ENCODE measurements around the gene C6orf52.

C6orf52 gene

DNA sequence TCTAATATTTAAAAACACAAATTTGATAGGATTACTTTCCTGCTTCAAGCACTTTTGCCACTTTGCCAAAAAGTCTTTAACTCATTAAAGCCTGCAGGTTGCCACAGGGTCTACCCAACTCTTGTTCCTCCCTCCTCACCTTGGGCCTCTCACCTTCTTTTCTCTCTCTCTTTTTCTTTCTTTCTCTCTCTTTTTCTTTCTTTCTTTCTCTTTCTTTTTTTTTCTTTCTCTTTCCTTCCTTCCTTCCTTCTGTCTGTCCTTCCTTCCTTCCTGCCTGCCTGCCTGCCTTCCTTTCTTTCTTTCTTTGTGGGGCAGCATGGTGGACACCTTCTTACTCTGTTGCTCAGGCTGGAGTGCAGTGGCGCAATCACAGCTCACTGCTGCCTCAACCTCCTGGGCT is 50.2 kb downstream of the C6orf52 start:
- no peak for DNase-seq (ENCODE audit: low read depth)

DNA sequence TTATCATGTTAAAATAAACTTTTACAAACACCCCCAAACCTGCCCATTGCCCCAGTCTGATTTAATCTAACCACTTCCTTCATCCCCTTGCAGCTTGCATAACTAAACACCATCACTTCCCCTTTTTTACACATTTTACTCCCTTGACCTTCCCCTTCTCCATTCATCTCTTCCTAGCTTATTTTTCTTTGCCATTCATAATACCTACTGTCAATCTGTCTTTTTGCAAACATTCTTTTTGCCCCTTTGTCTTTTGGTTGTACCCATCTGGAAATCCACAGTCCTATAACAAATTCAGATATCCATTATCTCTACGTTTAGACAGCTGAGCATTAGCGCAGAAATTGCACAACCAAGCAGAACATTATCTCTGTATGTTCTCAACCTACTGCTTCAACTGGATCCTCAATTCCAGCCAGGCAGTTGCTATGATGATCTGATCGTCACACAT is 51.2 kb downstream of the C6orf52 start:
- no peak for DNase-seq (ENCODE audit: low read depth)

GRCh38 chr6:10641528-10641927 is 52.9 kb downstream of the C6orf52 start:
- DNase-seq (ENCODE audit: low read depth) = no peak

- DNase-seq (ENCODE audit: low read depth) = no peak
These were observed 54.0 kb downstream of the C6orf52 start for GRCh38 chr6:10640412-10640811.

DNA sequence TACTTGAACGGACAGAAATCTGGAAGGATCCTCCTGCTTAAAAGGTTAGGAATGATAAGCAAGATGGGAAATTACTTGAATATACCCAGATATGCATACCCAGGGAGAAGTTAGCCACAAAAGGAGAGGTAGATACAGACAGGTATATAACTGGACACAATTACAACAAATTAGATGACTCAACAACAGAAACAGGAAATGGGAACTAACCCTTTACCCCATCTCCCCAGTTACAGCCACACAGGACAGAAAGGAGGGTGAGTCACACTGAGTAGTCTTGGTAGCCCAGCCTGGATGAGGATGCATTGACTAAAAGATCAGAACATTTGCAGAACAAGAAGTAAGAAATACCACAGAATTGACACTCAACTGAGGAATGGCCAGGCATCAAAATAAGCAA is 61.2 kb downstream of the C6orf52 start:
- DNase-seq (ENCODE audit: low read depth) = no peak

DNA sequence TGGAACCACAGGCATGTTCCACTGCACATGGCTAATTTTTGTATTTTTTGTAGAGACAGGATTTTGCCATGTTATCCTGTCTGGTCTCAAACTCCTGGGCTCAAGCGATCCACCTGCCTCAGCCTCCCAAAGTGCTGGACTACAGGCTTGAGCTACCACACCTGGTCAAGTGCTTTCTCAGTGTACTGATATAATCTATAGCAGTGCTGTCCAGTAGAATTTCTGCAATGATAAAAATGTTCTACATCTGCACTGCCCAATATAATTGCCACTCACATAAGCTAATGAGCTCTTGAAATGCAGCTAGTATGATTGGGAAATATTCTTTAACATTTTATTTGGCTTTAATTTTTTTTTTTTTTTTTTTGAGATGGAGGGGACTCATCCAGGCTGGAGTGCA is 64.2 kb downstream of the C6orf52 start:
- DNase-seq (ENCODE audit: low read depth) = no peak

GRCh38 chr6:10627800-10628199 is 66.6 kb downstream of the C6orf52 start:
- DNase-seq (ENCODE audit: low read depth) = no peak

DNA sequence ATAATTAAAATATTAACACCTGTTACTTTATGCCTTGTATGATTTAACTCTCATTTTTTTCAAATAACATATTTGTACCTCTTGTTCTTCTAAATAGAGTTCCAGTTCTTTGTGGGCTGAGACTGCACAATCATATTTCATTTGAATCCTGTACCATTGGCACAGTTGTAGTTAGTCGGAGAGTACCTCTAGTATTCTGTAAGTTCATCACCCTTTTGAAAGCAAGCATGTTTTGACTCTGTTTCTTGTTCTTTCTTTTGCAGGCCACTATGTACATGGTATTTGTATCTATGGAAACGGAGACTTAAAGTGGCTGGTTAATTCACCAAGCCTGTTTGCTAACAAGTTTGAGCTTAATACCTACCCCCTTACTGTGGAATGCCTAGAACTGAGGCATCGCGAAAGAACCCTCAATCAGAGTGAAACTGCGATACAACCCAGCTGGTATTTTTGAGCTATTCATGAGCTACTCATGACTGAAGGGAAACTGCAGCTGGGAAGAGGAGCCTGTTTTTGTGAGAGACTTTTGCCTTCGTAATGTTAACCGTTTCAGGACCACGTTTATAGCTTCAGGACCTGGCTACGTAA is 68.2 kb downstream of the C6orf52 start:
- DNase-seq (ENCODE audit: low read depth) = no peak

DNA sequence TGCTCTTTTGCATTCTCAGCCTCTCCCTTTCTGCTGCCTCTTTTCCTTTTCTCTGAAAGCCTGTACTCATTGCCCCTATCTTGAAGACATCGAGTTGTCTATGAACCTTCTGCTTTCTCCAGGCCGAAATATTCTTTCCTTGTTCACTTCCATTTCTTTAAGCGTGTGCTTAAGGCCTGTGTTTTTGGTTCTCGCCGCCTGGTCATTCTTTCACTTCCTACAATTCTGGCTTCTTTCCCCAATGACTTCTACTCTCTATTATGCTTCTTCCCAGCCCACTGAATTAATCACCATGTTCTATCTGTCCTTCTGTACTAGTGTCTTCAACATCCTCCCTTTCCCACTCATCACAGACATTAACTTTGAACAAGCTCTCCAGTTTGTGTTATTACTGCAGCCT is 69.6 kb downstream of the C6orf52 start:
- no peak for DNase-seq (ENCODE audit: low read depth)

GRCh38 chr6:10621847-10622246 is 72.6 kb downstream of the C6orf52 start:
- no peak for DNase-seq (ENCODE audit: low read depth)

Measured in activated T-cell treated with anti-CD3 and anti-CD28 coated beads for 1 hour (primary cell).